Activated CD4-positive, alpha-beta T cell treated with anti-CD3 and anti-CD28 coated beads for 48 hours (primary cell): ENCODE measurements around the gene C2CD2L.
"Not testable (repeated sequence)": the region's sequence is repeated elsewhere in the genome, so short reads cannot be mapped to it uniquely, and the experiment has no call there.

ENCODE experiments used
- DNase-seq: peaks from one replicate; pipeline ENCODE4 v3.0.0-alpha.2; 2020

The C2CD2L gene

DNA sequence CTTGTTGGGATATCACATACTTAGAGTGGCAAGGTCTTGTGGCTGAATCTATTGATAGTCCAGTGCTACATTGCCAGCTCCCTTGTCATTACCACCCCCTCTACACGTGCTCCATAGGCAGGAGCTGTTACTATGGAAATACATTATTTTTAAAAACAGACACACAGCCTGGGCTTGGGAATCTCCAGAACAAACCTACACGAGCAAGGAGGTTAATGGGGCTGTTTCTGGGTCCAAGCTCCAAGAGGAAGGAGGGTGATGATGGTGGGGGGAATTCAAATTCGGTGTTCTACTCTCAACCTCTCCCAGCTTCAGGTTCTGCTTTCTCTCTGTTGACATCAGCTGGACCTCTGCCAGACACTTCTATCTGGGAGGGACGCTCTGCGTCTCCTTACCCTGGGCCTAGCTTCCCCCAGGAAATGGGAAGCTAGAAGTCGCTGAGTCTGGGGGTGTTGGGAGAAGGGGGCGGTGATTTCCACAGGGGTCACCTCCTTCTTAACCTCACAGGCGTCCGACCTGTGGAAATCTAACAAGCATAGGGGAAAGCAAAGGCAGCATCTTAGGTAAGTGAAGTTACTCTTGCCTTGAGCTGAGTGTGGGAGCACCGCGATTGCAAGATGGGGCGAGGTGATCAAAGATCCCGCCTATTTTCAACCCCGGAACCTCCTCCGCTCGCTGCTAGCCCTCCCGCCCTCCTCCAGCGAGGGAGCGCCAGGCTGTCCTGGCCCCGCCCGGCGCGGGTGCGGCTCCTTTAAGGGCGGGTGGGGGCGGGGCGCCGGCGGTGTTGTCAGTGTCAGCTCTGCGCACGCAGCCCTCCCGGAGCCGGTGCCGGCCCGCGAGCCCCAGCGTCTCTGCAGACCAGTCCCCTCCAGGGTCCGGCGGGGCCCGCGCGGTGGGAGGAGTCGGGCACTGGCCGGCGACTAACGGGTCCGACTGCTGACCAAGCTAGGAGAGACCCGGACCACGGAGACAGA, at the start of gene C2CD2L:
TSS of gene C2CD2L (plus strand) at position 781 of the 974 bp plus-strand sequence. CDS start 398 bp downstream, outside the sequence.
- DNase-seq: peak; percentile 93

DNA sequence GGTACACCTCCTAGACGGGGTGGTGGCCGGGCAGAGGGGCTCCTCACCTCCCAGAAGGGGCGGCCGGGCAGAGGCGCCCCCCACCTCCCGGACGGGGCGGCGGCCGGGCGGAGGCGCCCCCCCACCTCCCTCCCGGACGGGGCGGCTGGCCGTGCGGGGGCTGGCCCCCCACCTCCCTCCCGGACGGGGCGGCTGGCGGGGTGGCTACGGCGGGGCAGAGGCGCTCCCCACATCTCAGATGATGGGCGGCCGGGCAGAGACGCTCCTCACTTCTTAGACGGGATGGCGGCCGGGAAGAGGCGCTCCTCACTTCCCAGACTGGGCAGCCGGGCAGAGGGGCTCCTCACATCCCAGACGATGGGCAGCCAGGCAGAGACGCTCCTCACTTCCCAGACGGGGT, 48.0 kb upstream of the C2CD2L start:
- DNase-seq: not testable (repeated sequence)

DNA sequence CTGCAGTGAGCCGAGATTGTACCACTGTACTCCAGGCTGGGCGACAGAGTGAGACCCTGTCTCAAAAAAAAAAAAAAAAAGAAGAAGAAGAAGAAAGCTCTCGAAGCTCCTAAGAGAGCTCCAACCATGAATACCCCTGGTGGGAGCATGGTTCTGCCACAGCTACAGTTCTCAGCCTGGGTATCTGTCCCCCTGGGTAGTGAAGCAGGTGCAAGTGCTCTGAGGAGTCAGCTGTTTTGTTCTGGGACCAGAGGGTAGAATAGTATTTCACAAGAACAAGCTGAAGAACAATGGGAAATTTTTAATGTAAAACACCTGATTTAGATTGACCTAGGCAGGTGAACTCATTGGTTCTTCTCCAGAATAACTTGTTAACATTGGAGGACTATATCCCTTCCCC, 45.9 kb upstream of the C2CD2L start:
- no peak for DNase-seq

DNA sequence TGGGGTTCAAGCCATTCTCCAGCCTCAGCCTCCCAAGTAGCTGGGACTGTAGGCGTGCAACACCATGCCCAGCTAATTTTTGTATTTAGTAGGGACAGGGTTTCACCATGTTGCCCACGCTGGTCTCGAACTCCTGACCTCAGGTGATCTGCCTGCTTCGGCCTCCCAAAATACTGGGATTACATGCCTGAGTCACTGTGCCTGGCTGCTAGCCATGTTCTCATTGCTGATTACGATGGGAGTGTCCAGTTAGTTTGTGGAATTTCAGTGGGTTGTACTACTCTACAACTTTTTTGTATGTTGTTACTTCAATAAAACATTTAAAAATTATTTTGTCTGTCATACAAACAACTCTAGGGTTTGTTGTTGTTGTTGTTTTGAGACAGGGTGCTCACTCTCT, 44.4 kb upstream of the C2CD2L start:
- DNase-seq: no peak

DNA sequence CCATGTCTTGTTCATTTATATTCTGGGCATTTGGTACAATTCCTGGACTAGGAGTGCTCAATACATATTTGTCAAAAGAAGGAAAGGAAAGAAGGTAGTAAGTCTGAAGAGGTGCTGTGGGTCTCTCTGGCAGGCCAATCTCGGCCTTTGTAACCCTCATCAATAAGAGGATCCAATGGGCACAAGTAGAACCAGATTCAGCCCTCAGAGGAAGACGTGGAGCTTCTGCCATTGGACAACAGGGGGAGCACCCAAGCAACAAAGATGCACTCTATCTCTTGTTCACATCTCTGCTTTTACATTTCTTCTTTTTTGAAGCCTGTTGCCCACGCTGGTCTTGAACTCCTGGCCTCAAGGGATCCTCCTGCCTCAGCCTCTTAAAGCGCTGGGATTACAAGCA, 41.8 kb upstream of the C2CD2L start:
- peak; percentile 61 for DNase-seq

DNA sequence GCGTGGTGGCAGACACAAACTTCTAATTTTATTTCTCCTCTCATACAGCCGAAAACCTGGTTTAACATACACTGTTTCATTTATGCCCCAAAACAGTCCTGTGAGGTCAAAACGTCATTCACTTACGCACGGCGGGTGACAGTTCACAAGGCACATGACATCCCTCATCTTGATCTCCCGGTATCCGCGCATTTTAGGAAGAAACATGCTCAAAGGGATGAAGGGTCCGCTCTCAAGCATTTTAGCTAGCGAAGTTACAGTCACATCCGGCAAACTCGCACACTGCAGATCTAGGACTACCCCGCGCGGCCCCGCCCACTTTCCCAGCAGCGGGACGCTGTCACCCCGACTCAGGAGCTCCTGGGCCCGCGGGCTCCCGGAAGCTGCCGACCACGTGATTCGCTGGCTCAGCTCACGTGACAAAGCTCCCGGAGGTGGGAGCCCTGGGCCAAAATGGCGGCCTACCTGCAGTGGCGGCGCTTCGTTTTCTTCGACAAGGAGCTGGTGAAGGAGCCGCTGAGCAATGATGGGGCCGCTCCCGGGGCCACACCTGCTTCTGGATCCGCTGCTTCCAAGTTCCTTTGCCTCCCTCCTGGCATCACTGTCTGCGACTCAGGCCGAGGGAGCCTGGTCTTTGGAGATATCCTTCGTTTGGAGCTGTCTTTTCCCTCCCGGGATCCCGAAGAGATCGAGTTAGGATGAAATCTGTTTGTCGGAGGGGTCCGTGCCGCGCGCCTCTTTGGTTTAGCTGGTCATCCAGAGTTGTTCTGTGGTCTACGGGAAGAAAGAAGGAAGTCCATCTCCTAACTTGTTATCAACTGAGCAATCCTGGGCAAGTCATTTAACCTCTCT, 39.5 kb upstream of the C2CD2L start, which contains the start of gene VPS11:
TSS of gene VPS11 (plus strand) at position 448 of the 852 bp plus-strand sequence. CDS start at position 454, 6 bp downstream.
- peak; percentile 99 for DNase-seq

DNA sequence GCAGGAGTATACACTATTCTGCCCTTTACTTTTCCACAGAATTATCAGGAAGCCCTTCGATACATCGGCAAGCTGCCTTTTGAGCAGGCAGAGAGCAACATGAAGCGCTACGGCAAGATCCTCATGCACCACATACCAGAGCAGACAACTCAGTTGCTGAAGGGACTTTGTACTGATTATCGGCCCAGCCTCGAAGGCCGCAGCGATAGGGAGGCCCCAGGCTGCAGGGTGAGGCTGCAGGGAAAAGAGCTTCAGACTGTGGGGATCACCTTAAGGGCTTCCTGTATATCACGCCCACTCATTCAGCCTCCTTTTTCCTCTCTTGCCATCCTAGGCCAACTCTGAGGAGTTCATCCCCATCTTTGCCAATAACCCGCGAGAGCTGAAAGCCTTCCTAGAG, 29.3 kb upstream of the C2CD2L start:
- no peak for DNase-seq

DNA sequence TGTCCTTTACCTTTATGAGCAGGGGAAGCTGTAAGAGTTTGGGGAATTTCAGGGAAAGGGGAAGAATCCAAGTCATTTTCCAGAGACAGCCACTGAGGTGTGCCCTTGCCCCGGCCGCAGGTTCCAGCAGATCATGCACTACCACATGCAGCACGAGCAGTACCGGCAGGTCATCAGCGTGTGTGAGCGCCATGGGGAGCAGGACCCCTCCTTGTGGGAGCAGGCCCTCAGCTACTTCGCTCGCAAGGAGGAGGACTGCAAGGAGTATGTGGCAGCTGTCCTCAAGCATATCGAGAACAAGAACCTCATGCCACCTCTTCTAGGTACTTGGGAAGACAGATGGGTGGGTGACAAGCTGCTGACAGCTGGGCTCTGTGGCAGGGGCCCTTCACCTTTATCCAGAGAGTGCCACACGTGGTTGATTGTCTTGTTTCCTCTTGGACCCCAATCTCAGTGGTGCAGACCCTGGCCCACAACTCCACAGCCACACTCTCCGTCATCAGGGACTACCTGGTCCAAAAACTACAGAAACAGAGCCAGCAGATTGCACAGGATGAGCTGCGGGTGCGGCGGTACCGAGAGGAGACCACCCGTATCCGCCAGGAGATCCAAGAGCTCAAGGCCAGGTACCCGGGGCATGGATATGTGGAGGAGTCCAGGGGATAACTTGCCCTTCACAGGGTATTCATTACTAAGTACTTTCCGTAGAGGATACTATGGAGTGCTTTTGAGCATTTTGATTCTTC, 28.3 kb upstream of the C2CD2L start:
- DNase-seq: no peak

DNA sequence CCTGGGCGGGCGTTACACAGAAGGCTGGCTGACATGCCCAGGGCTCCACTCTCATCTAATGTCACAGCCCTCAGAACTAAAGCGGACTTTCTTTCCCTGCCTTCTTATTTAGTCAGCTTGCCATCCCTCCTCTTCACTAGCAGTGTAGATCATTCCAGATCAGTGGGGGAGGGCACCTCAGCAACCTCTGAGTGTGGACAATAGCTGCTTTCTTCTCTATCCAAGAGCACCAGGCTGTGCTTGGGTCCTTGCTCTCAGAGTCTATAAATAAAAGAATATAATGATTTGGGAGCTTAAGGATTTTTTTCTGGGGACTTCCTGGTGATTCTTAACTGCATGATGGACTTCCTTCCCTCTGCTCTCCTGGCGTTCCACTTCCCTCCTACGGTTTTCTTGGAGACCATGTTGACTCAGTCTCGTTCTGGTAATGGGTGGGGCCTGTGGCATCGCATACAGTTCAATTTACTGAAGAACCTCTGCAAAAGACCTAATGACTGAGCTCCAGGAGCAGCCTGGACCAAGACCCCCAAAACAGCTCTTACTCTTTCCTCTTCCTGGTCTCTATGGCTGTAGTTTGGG, 25.4 kb upstream of the C2CD2L start:
- no peak for DNase-seq

DNA sequence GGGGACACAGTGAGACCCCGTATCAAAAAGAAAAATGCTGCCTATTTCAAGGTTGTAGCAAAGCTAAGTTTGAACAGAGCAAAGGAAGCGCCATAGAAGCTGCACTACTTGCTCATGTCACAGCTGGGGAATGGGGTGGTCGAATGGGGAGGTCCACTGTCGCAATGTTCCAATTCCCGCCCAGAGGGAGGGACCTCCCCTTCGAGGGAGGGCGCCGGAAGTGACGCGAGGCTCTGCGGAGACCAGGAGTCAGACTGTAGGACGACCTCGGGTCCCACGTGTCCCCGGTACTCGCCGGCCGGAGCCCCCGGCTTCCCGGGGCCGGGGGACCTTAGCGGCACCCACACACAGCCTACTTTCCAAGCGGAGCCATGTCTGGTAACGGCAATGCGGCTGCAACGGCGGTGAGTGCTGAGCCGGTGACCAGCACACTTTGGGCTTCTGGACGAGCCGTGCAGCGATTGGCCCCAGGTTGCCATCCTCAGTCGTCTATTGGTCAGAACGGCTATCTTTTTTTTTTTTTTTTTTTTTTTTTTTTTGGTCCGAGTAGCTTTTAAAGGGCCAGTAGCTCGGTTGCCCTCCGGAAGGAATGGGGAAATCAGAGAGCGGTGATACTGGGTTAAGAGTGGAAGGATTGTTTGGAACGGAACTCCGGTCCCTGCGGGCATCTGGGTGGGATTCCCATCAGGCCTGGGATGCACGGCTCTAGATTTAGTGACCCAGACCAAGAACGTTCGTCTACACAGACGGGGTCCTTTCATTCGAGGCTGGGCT, 22.3 kb upstream of the C2CD2L start, which contains the start of gene HMBS:
TSS of gene HMBS (plus strand) at position 219 of the 774 bp plus-strand sequence. CDS start at position 372, 153 bp downstream.
- DNase-seq: peak; percentile 95

DNA sequence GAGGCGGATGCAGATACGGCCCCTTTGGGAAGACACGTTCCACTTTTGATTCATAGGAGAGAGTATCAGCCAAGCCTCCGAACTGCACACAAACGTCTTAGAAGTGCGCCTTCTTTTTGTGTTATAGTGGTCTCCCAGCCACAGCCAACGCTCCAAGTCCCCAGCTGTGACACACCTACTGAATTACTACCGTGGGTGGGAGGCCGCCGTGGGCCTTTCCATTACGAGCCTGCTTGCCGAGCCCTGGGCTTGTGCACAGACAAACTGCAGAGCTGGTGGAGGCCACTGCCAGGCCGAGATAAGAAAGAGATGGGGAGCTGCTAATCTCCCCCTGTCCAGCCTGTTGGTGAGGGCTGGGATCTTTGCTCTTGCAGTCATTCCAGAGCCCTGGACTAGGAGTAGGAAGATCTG, 21.7 kb upstream of the C2CD2L start:
- peak; percentile 56 for DNase-seq

DNA sequence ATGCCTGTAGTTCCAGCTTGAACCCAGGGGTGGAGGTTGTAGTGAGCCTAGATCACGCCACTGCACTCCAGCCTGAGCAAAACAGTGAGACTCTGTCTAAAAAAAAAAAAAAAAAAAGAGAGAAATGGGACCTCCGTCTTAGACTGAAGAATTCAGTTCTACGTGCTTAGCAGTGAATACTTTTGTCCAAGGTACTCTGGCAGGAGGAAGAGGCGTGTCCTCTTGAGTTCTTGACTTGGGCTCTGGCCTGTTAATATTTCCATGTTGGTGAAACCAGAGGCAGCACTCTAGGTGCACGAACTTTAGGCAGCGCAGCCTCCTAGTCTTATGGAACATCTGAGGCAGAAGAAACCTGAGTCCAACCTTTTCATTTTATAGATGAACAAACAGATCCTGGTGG, 20.0 kb upstream of the C2CD2L start:
- no peak for DNase-seq

DNA sequence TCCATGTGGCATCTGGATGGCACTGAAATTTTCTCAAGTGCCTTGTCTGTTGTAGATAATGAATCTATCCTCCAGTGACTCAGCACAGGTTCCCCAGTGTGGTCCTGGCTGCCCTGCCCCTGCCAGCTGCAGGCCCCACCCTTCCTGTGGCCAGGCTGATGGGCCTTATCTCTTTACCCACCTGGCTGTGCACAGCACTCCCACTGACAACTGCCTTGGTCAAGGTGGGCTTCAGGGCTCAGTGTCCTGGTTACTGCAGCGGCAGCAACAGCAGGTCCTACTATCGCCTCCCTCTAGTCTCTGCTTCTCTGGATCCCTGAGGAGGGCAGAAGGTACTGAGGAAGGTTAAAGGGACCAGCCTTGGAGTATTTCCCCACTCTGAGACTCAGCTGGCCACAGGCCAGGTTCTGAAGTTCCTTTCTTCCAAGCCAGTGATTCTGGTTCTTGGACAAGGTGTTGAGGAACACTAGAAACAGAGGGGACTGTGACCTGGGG, 19.4 kb upstream of the C2CD2L start:
- no peak for DNase-seq

DNA sequence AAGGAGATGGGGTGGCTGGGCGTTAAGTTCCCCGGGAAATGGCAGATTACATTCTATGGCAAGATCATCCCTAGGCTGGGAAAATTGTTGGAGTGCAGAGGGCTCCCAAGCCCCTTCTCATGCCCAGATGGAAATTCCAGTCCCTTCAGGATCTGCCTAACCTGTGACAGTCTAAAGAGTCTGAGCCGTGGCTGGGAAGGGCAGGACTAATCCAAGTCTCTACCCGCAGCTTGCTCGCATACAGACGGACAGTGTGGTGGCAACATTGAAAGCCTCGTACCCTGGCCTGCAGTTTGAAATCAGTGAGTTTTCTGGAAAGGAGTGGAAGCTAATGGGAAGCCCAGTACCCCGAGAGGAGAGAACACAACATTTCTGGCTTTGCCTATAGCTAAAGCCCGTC, 18.7 kb upstream of the C2CD2L start:
- no peak for DNase-seq

DNA sequence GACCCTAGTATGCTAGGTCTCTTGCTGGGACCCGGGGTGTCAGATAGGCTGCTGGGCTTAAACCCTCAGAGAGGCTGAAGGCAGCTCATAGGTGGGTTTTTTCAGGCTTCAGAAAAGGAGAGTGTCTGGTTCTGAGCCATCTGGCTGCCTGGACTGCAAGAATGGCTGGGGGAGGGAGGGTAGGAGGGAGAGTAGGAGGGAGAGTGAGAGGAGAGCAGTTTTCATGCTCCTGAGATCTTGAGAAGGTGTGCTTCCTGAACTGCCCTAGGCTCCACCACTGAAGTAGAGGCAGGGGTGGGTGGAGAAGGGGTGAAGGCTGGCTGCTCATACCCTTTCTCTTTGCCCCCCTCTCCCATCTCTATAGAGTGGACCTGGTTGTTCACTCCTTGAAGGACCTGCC, 17.8 kb upstream of the C2CD2L start:
- DNase-seq: no peak

DNA sequence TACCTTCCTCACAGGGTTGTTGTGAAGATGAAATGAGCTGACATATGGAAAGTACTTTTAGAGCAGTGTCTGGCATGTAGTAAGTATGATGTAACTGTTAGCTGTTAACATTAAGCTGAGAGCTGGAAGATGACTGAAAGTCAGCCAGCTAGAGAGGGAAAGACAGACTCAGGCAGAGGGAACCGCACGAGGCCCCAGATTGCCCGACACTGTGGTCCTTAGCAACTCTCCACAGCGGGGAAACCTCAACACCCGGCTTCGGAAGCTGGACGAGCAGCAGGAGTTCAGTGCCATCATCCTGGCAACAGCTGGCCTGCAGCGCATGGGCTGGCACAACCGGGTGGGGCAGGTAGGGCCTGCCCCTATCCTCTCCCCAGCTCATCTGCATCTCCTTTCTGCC, 16.0 kb upstream of the C2CD2L start:
- no peak for DNase-seq

DNA sequence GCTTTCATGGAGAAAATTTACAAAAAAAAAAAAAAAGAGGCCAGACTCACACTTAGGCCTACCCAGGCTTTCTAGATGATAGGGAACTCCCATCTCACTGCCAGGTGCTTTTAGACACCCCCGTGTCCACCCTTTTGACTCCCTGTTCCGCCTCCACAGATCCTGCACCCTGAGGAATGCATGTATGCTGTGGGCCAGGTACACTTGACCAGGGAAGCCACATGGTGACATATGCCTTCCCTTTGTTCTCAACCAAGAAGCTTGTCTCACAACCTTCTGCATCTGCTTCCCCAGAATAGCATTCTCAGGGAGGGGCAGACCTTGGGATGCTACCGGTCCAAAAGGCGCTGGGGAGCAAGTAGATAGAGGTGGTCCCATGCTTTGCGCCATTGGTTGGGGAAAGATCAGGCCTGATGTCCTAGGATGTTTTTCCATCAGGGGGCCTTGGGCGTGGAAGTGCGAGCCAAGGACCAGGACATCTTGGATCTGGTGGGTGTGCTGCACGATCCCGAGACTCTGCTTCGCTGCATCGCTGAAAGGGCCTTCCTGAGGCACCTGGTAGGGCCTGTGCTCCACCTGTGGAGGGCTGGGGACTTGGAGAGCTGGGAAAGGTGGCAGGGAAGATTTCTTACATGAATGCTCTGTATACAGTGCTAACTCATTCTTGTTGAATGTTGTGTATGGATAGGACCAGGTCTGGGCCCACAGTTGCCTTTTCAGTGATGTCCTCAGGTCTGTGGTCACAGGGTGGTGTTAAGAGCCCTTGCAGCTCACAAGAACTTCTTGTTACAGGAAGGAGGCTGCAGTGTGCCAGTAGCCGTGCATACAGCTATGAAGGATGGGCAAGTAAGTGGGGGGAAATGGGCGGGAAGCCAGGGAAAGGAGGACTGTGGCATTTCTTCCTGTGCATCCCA, 14.9 kb upstream of the C2CD2L start:
- DNase-seq: no peak

DNA sequence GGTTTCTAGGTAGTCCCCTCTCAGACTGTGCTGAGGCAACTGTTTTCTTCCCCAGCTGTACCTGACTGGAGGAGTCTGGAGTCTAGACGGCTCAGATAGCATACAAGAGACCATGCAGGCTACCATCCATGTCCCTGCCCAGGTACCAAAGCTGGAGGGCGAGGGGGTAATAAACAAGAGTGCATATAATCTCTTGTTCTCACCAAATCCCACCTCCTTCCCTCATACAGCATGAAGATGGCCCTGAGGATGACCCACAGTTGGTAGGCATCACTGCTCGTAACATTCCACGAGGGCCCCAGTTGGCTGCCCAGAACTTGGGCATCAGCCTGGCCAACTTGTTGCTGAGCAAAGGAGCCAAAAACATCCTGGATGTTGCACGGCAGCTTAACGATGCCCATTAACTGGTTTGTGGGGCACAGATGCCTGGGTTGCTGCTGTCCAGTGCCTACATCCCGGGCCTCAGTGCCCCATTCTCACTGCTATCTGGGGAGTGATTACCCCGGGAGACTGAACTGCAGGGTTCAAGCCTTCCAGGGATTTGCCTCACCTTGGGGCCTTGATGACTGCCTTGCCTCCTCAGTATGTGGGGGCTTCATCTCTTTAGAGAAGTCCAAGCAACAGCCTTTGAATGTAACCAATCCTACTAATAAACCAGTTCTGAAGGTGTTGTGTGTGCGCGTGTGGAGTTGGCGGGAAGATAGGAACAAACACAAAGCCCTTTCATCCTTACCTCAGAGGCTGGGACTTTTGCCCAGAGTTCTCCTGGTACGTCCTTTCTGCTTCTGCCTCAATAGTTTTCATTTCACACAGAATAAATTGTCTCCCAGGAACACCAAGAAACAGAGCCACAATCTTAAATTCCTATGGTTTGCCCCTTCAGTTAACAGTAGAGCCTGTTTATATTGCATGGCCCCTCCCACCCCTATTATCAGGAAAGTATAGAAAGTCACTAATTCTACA, 14.0 kb upstream of the C2CD2L start:
- DNase-seq: no peak
